HG03521 (cell line): ENCODE measurements around the gene SLC9C2.
A peak's percentile ranks its signal among the peaks of the same experiment; 100 is the strongest.
"Not testable (repeated sequence)": the region's sequence is repeated elsewhere in the genome, so short reads cannot be mapped to it uniquely, and the experiment has no call there.

Source experiments
- ATAC-seq: cut with Tn5 transposase; IDR thresholded peaks from one replicate; pipeline ENCODE4 v1.9.1; 2021; ENCODE audit warnings: mild to moderate bottlenecking, moderate library complexity; ENCODE audit not compliant: unreplicated experiment

Gene SLC9C2

DNA sequence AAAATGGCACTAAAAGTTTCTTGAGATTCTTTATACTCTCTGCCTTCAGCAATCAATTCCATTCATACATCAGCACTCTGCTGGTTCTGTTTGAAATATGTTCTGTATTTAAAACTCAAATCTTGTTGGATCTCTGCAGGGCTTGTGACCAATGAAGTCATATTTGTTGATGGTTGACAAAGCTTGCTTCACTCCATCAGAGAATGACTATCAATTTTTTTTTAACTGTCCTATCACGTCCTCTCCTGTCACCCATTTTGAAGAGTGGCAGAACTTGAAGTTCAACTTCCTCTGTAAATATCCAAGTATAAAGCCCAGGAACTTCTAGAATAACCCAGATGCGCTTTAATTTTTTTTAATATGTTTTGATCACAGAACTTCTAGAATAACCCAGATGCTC lies 114.9 kb downstream of the SLC9C2 start:
- no peak for ATAC-seq

DNA sequence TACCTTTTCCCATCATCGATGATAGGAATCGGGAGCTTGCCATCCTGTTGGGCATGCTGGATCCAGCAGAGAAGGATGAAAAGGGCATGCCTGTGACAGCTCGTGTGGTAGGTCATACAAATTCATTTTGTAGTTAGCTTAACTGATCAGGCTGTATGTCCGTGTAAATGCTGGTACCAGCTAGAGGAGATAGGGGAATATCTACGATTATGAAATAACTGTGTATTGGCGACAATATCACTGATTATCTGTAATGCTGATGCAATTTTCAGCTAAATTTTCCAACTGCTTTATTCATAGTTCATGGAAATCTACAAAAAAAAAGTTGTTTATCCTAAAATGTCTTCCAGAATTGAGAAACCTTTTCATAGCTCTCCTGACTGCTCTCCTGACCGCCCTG lies 117.5 kb downstream of the SLC9C2 start:
- no peak for ATAC-seq

DNA sequence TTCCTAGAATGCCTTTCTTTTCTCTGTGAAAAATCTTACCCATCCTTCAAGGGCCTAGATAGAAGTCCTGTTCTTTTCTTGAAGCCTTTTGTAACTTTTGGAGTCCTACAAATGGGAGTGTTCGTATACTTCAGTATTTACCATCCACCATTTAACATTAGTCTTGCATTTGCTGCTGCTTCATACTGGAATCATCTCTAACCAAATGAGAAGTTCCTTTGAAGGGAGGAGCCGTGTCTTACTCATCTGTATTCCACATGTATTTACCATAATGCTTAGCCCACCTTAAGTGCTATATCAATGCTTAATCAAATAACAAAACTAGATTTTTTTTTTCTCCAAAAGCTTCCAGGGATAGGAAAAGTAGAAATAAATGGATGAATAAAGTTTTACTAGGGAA lies 118.6 kb downstream of the SLC9C2 start:
- ATAC-seq, result no peak

DNA sequence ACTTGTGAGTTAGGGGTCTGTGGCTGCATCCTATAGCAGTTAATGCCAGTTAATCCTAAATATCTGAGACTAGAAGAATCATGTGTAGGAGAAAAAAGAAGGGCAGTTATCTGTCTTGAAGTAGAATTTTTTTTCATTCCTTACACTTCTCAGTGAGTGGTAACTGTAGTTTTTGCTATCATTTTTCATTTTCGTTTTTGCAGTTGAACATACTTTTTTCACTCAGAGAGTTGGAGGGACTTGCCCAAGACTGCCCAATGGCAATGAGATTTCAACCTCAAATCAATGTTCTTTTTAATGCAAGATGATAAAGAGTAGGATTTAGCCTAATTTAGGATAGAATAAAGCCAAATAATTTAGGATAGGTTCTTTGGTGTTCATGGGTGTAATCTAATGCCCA lies 120.2 kb downstream of the SLC9C2 start:
- ATAC-seq, result no peak

DNA sequence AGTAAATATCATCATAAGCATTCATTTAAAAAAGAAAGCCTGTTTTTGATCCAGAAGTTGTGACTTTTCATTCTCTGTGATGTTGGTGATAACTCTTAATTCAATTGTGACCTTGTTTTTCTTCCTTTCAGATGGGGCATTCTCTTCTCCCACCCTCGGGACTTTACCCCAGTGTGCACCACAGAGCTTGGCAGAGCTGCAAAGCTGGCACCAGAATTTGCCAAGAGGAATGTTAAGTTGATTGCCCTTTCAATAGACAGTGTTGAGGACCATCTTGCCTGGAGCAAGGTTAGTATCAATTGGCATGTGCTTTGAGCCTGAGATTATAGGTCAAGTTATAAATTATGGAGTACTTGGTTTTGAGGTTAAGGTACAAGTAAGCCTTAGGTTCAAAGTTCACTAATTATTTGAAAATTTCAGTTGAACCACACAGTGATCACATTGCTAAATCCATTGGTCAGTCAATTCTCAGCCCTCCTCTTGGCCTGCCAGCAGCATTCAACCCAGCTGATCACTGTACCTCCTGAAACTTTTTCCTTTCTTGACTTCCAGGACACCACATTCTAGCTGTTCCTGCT lies 121.6 kb downstream of the SLC9C2 start:
- ATAC-seq, result no peak

DNA sequence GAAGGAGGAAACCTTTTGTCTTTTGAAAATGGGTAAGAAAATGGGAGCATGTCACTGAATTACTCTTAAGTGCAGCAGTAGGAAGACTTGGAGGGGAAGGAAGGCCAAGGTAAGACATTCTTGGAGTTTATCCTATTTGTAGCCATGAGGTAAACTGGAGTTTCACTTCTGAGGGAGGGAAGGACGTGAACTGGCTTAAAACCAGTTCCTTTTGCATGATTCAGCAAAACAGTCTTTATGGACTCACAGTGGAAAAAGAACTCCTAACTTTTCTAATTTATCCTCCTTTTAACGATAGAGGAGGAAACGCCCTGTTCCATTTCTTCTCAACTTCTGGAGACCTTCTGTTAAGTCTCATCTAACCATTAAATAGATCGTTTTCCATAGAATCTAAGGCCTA lies 123.2 kb downstream of the SLC9C2 start:
- no peak for ATAC-seq

DNA sequence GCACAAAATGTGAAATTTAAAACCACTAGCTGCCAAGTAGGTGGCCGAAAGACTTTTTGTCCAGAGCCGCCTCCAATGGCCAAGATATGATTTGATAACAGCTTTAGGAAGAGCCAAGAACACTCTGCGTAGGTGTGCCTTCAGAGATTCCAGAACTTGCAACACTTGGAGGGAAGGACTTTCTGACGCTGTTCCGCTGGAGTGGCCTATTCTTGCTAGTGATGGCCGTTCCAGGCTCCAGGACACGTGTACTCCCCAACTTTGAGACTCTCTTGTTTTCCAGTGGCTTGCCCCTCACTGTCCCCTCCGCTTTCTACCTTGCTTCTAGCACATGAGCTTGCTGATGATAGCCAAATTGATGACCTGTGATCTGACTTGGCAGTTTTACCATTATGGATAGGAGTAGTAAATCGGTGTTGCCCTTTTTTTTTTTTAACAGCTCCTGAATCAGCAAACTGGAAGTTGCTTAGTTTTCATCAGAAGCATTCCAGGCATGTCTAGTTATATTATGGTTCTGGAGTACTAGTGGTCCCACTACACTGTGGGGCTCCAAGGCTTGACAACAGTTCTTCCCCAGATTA lies 124.7 kb downstream of the SLC9C2 start:
- no peak for ATAC-seq

DNA sequence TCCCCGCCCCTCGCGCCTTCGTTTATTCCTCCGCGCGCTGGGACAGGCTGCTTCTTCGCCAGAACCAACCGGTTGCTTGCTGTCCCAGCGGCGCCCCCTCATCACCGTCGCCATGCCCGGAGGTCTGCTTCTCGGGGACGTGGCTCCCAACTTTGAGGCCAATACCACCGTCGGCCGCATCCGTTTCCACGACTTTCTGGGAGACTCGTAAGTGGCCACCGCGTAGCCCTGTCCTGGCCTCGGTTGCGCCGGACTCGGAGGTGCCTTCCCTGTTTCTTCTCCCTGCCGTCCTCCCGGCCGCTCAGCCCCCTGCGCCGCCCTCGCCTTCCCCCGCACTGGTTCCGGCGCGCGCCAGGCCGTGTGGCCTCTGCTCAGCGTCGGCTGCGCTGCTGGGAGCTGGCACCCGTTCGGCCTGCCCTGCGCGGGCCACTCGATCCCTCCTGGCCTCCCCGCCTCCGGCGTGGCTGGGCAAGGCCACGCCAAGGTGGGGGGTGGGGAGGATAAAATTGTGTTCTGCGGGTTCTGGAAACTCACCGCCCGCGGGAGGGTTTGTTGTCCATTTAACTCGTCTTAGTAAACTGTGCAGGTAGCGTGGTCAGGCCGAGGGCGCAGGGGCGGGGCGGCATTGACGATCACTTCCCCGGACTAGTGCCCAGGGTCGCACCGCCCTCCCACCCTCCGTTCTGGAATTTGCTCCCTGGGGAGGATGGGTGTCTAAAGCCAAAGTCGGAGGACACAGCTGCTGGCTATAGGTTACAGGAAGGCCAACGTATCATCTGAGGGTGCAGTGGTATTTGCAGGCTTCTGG lies 125.4 kb downstream of the SLC9C2 start, which contains the start of gene PRDX6:
TSS of gene PRDX6 (plus strand) at position 50 of the 808 bp plus-strand sequence. CDS start at position 113, 63 bp downstream.
- ATAC-seq, result peak; percentile 59

DNA sequence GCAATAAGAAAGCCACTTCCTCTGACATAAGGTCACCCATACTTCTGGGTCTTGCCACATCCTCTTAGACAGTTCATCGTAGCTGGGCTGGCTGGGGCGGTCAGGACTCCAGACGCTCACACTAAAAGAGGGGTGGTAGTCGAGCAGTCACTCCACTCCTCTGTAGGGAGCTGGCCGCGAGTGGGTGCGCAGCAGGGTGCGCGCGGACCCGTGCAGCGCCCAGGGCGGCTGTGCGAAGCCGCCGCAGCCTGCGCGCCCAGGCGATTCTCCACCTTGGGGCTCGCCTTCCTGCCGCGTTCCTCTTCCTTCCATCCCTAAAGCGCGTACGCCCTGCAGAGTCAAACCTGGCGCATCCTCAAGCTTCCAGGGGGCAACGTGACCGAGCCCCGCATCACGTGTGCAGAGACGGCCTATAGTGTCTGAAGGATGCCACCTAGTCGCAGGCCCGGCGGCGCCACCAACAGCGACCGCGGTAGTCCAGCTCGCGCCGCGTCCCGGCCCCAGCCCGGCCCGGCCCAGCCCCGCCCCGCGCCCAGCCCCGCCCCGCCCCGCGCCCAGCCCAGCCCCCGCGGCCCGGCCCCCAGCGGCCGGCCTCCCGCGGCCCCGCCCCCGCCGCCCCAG lies 126.1 kb downstream of the SLC9C2 start:
- ATAC-seq, result peak; percentile 95

DNA sequence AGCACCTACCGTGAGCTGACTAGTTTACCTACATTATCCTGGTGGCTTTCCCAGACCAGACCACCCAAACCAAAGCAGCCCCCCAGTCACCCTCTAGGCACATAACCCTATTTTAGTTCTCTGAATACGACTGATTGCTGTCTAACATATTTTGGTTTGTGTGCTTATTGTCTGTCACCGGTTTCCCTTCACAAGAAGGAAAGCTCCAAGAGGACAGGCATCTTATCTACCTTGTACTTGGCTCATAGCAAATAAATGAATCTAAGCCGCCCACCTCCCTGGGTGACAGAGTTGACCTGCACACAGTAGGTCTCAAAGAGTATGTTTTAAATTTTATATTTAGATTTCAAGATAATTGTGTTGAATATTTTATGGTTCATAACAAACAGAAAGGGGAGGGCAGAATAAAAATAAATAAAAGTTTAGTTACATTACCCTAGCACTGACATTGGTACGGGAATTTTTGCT lies 126.6 kb downstream of the SLC9C2 start:
- ATAC-seq, result no peak

DNA sequence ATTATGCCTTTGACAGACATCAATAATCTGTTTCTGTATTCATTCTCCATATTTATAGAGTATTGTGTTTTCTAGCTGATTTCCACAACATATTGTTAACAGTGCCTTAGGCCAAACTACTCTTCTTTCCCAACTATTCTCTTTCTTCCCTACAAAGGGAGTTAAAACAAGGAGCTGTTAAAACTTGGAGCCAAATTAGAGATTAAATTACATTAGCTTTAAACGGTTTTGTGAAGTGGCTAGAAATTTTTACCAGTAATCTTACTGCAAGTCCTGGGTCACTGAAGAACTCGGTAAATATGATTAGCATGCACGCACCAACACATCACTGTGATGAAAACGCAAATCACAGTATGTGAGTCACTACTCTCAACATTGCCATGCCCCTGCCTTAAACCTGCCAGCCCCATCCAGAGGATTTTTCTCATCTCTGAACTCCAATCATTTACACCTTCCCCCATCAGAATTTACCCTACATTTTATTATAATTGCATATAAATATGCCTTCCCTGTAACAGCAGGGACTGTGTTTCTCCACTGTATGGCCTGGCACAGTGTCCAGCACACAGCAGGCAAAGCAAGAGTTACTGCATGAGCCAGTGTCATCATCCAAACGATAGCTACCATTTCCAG lies 127.2 kb downstream of the SLC9C2 start:
- no peak for ATAC-seq

DNA sequence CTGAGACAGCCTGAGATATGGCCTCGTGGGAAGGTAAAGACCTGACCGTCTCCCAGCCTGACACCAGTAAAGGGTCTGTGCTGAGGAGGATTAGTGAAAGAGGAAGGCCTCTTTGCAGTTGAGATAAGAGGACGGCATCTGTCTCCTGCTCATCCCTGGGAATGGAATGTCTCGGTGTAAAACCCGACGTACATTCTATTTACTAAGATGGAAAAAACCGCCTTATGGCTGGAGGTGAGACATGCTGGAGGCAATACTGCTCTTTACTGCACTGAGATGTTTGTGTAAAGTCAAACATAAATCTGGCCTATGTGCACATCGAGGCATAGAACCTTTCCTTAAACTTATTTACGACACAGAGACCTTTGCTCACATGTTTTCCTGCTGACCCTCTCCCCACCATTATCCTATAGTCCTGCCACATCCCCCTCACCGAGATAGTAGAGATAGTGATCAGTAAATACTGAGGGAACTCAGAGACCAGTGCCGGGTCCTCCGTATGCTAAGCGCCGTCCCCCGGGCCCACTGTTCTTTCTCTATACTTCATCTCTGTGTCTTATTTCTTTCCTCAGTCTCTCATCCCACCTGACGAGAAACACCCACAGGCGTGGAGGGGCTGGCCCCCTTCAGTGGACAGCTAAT lies 128.0 kb downstream of the SLC9C2 start:
- not testable (repeated sequence) for ATAC-seq

DNA sequence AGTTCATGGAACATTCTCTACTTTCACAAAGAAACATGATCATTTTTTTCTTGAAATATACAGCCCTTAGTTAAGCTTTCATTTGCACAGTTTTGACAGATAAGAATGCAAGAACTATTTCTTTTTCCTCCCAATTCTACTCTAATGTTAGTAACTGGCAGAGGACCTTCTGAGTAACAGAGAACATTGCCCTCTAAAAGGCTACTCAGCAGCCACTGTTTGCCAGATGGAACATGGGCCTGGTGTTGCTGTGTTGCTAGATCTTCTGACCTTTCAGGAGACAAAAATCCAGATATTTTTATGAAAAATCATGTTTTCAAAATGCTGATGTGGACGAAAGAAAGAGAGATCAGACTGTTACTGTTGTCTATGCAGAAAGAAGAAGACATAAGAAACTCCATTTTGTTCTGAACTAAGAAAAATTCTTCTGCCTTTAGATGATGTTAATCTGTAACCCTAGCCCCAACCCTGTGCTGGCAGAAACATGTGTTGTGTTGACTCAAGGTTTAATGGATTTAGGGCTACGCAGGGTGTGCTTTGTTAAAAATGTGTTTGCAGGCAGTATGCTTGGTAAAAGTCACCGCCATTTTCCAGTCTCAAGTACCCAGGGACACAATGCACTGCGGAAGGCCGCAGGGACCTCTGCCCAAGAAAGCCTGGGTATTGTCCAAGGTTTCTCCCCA lies 128.6 kb downstream of the SLC9C2 start:
- no peak for ATAC-seq

DNA sequence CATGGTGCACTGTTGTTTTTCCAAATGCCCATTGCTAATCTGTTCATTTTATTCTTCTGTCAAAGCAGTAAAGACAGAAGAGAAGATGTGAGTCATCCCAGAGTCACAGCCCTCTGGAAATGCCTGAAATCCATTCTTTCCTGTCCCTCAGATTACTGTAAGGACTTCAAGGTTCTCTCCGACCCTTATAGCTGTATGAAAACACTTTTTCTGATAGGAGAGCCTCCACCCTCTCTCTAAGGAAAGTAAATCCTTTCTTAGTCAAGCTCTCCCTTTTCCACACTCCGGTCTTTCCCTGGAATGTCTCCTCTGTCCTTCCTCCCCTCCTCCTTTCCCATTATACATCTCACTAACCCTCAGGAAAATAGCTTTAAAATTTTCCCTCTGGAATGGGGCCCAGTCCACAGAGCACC lies 129.3 kb downstream of the SLC9C2 start:
- ATAC-seq, result no peak

DNA sequence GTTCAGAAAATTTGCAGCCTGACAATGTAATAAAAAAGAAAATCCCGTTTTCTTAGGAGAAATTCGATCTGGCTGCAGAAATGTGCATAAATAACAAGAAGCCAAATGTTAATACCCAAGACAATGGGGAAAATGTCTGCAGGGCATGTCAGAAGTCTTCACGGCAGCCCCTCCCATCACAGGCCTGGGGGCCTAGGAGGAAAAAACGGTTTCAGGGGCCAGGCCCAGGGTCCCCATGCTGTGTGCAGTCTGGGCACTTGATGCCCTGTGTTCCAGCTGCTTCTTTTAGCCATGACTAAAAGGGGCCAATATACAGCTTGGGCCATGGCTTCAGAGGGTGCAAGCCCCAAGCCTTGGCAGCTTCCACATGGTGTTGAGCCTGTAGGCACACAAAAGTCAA lies 132.3 kb downstream of the SLC9C2 start:
- ATAC-seq, result no peak

DNA sequence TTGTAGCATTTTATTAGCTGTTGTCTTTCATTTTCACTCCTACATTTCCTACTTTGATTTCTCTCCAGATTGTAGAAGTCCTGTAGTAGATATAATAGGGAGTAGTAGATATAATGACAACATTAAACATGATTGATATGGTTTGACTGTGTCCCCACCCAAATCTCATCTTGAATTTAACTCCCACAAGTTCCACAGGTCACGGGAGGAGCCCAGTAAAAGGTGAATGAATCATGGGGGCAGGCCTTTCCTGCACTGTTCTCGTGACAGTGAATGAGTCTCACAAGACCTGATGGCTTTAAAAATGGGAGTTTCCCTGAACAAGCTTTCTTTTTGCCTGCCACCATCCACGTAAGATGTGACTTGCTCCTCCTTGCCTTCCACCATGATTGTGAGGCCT lies 133.2 kb downstream of the SLC9C2 start:
- no peak for ATAC-seq

DNA sequence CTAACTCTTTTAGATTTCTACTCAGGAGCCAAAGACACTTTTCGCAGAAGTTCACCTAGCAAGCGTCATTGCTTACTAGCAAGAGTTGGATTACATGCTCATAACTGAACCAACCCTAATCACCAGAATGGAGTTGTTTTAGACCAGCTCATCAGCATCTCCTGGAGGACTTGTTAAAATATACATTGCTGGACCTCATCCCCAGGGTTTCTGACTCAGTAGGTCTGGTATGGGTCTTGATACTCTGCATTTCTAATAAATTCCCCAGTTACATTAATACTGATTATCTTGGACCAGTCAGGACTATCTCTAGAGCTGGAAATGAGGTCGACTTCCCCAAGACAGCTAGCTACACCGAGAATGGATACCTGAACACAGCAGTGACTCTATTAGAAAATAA lies 135.4 kb downstream of the SLC9C2 start:
- ATAC-seq, result no peak

DNA sequence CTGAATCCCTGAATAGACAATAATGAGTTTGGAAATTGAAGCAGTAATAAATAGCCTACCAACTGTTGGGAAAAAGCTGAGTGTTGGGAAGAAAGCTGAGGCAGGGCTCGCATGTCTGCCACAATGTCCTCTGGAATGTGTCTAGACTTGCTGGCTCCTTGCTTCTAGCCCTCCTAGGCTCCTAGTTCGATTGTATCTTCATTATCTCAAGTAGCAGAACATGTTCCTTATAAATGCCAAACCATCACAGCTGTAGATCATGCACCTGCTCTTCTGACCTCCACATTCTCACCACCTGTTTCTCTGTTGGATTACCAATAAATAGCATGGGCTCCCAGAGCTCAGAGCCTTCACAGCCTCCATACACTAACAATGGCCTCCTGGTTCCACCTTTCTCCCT lies 138.7 kb downstream of the SLC9C2 start:
- not testable (repeated sequence) for ATAC-seq

DNA sequence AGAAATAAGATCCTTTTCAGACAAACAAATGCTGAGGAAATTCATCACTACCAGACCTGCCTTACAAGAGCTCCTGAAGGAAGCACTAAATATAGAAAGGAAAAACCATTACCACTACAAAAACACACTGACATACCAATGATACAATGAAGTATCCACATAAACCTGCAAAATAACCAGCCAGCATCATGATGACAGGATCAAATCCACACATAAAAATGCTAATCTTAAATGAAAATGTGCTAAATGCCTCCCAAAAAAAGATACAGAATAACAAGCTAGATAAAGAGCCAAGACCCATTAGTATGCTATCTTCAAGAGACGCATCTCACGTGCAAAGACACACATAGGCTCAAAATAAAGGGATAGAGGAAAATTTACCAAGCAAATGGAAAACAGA lies 140.2 kb downstream of the SLC9C2 start:
- ATAC-seq, result not testable (repeated sequence)

DNA sequence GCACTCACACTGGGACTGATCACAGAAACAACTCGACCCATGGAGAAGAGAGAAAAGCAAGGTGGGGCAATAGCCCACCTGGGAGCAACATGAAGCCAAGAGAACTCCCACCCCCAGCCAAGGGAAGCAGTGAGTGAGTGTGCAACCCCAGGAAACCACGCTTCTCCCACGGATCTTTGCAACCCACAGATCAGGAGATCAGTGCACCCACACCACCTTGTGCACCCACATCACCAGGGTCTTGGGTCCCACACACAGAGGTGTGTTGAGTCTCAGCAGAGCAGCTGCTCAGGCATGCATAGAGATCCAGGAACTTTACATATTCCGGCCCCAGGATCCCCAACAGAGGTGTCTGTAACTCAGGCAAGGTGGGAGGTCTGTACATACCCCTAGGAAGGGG lies 143.0 kb downstream of the SLC9C2 start:
- no peak for ATAC-seq
